GM12865 (cell line): ENCODE results near the gene C3orf22.

Source experiments
- DNase-seq: peaks from one replicate; pipeline ENCODE4 v3.0.0; 2010; ENCODE audit warnings: low read depth
- H3K4me3 ChIP-seq: 2 replicates; pipeline ENCODE4 v1.5.1; 2011; ENCODE audit warnings: mild to moderate bottlenecking, low read depth, low read length, control low read depth
- TF ChIP-seq, protein P1 (sequence below): IDR thresholded peaks from 2 replicates; pipeline ENCODE4 v1.5.1; 2011; ENCODE audit warnings: low read length, control low read depth, low read depth, inconsistent platforms; ENCODE audit not compliant: insufficient read depth; ENCODE audit errors: missing control alignments

The C3orf22 gene

DNA sequence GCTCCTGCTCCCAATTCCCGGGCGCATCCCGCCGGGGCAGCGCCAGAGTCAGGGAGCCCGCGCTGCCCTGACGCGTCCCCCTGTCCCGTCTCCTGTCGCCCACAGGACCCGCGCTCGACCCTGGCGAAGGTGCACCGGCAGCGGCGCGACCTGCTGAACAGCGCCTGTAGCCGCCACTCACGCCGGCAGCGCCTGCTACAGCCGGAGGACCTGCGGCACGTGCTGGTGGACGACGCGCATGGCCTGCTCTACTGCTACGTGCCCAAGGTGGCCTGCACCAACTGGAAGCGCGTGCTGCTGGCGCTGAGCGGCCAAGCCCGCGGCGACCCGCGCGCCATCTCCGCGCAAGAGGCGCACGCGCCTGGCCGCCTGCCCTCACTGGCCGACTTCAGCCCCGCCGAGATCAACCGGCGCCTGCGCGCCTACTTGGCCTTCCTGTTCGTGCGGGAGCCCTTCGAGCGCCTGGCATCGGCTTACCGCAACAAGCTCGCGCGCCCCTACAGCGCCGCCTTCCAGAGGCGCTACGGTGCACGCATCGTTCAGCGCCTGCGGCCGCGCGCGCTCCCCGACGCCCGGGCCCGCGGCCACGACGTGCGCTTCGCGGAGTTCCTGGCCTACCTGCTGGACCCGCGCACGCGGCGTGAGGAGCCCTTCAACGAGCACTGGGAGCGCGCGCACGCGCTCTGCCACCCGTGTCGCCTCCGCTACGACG is 16.9 kb downstream of the C3orf22 start:
- H3K4me3 ChIP-seq, result no peak overlapping the region
- DNase-seq, result no peak
- TF ChIP-seq, protein P1, sequence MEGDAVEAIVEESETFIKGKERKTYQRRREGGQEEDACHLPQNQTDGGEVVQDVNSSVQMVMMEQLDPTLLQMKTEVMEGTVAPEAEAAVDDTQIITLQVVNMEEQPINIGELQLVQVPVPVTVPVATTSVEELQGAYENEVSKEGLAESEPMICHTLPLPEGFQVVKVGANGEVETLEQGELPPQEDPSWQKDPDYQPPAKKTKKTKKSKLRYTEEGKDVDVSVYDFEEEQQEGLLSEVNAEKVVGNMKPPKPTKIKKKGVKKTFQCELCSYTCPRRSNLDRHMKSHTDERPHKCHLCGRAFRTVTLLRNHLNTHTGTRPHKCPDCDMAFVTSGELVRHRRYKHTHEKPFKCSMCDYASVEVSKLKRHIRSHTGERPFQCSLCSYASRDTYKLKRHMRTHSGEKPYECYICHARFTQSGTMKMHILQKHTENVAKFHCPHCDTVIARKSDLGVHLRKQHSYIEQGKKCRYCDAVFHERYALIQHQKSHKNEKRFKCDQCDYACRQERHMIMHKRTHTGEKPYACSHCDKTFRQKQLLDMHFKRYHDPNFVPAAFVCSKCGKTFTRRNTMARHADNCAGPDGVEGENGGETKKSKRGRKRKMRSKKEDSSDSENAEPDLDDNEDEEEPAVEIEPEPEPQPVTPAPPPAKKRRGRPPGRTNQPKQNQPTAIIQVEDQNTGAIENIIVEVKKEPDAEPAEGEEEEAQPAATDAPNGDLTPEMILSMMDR, result no peak

DNA sequence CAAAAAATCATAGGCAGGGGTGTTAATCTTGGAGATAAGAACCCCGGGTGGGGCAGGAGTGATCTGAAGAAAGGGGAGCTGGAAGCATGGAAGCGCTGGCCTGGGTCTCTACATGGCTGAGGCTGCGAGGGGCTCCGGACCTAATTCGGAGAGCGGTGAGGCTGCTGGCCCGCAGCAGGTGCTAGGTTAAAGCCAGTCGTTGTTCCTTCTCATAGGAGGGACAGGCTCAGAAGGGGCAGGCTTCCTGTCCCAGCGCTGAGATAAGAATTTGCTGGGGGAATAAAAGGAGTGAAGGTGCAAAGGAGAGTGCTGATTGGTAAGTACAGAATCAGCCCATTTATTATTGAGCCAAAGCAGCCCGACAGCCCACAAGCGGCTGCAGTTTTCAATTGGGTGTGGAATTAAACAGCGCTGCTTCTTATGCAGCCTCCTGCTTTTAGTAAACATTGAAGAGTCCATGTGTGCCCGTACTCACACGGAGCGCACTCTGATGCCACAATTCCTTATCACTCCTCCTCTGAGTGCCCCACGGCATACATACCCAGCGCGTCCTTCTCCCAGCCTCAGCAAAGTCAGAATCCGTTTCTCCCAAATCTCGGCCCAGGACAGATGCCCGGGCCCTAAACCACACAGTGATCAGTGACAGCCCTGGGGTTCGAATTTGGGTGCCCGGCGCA is 17.6 kb downstream of the C3orf22 start:
- TF ChIP-seq, protein P1, result no peak
- no peak for DNase-seq
- H3K4me3 ChIP-seq, result no peak overlapping the region

DNA sequence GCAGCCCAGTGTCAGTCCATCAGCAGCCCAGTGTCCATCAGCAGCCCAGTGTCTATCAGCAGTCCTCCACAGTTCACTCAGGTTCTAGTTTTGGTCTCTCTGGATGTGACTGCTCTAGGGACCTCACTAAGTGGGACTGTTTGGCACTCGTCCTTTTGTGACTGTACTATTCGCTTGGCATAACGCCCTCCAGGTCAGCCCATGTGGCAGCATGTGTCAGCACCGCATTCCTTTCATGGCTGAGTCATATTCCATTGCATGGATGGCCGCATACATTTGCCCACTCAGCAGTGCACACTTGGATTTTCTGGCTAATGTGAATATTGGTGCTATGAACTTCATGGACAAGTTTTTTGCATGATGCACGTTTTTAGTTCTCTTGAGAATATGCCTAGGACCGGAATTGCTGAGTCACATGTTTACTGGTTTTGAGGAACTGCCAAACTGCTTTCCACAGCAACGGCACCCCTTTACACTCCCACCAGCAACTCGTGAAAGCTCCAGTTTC is 18.3 kb downstream of the C3orf22 start:
- DNase-seq, result no peak
- TF ChIP-seq, protein P1, result no peak
- no peak overlapping the region for H3K4me3 ChIP-seq

DNA sequence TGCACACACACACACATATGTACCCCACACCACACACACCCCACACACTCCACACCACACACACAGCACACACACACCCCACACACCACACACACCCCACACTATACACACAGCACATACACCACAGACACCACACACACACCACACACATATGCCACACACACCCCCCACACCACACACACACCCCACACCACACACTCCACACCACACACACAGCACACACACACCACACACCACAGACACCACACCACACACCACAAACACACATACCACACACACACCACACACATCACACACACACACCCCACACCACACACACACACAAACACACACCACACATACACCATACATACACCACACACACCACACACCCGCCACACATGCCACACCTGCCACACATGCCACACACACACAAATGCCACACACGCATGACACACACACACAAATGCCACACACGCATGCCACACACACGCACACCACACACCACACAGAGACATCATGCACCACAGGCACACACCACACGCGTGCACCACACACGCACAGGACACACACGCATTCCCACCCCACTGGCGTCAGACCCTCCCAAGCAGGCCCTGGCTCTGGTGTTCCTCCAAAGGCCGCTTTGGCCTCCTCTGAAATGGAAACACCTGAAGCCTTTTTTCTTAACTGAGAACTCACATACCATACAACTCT is 19.0 kb downstream of the C3orf22 start:
- no peak overlapping the region for H3K4me3 ChIP-seq
- TF ChIP-seq, protein P1, result no peak
- DNase-seq, result no peak

DNA sequence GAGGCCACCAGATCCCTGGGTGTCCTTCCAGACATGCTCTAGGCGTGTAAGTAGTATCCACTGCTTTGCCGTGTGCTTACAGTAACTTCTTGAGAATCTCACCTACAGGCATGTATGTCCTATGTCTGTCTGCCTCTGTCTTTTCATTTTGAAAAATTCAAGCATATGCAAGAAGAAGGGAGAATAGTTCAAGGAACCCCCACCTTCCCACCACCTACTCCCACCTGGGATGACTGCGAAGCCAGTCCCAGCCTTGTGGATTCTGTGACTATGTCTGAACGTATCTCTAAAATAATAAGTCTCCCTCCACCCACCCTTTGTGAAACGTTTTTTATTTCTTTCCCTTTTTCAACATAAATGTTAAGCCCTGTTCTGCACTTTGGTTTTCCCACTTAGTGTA is 19.8 kb downstream of the C3orf22 start:
- no peak overlapping the region for H3K4me3 ChIP-seq
- no peak for DNase-seq
- TF ChIP-seq, protein P1, result no peak

DNA sequence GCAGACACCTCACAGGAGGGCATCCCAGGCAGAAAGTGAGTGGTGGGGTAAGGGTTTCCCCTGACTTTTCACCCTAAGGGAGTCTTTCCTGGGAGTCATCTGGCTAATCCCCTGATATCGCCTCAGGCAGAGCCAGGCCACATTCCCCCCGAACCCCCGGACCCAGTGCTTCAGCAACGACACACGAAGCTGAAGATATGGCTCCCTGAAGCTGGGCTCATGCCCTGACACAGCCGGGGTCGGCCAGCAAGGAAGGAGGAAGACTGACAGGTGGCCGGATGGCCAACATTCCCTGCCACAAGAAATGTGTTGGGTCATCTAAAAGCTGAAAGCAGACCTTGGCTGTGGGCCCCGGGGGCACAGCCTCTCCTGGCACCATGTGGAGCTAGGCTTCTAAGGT is 20.4 kb downstream of the C3orf22 start:
- TF ChIP-seq, protein P1, result no peak
- no peak overlapping the region for H3K4me3 ChIP-seq
- no peak for DNase-seq
